DND-41 (cell line): ENCODE measurements around the gene EXOC3L4.

Source experiments
- ATAC-seq: fragments of 200-7000 bp; cut with Tn5 transposase; 3 replicates; pipeline ENCODE4 v1.9.1; 2021; ENCODE audit warnings: low read depth; ENCODE audit not compliant: insufficient read depth
- DNase-seq: peaks from one replicate; pipeline ENCODE4 v3.0.0-alpha.2; 2020
- H2AFZ ChIP-seq: 2 replicates; pipeline ENCODE4 v1.6.0; 2012; ENCODE audit warnings: low read depth, low read length
- H3K27ac ChIP-seq: 2 replicates; pipeline ENCODE4 v1.5.1; 2012; ENCODE audit warnings: low read length, inconsistent platforms
- H3K27me3 ChIP-seq: fragments of 200-600 bp; sonication (generic); 2 replicates; pipeline ENCODE4 v1.6.0; 2012; ENCODE audit warnings: low read length, mild to moderate bottlenecking, inconsistent platforms; ENCODE audit not compliant: insufficient read depth, poor library complexity
- H3K36me3 ChIP-seq: 2 replicates; pipeline ENCODE4 v1.5.1; 2012; ENCODE audit warnings: low read length, inconsistent platforms; ENCODE audit not compliant: insufficient read depth
- H3K4me1 ChIP-seq: 2 replicates; pipeline ENCODE4 v1.5.1; 2012; ENCODE audit warnings: mild to moderate bottlenecking, low read length; ENCODE audit not compliant: insufficient read depth
- H3K4me2 ChIP-seq: 2 replicates; pipeline ENCODE4 v1.6.0; 2012; ENCODE audit warnings: mild to moderate bottlenecking, moderate library complexity, low read length, inconsistent platforms; ENCODE audit not compliant: insufficient read depth
- H3K4me3 ChIP-seq, 2 experiments: fragments of 200-600 bp in 1 of 2; shearing (Covaris generic) in 1 of 2; 2 replicates each; pipeline ENCODE4 v1.5.1; 2012 to 2016; ENCODE audit warnings: inconsistent platforms in 2 of 2, low read length in 2 of 2, mild to moderate bottlenecking in 2 of 2, low read depth in 1 of 2, moderate library complexity in 1 of 2
- H3K79me2 ChIP-seq: 2 replicates; pipeline ENCODE4 v1.6.0; 2012; ENCODE audit warnings: low read length, inconsistent platforms; ENCODE audit not compliant: insufficient read depth
- H3K9ac ChIP-seq: 2 replicates; pipeline ENCODE4 v1.6.0; 2012; ENCODE audit warnings: low read depth, mild to moderate bottlenecking, inconsistent platforms, low read length, moderate library complexity
- H3K9me3 ChIP-seq: 2 replicates; pipeline ENCODE4 v1.5.1; 2012; ENCODE audit warnings: low read length, moderate library complexity, mild to moderate bottlenecking, inconsistent platforms; ENCODE audit not compliant: insufficient read depth, severe bottlenecking
- H4K20me1 ChIP-seq: 2 replicates; pipeline ENCODE4 v1.6.0; 2012; ENCODE audit warnings: low read length; ENCODE audit not compliant: insufficient read depth
- CTCF ChIP-seq: IDR thresholded peaks from 2 replicates; pipeline ENCODE4 v1.5.1; 2012; ENCODE audit warnings: borderline replicate concordance, low read length, moderate library complexity, mild to moderate bottlenecking; ENCODE audit not compliant: poor library complexity, severe bottlenecking; ENCODE audit errors: extremely low read depth
- EZH2 ChIP-seq: IDR thresholded peaks from 3 replicates; pipeline ENCODE4 v1.6.1; 2012; ENCODE audit warnings: borderline replicate concordance, low read depth, mild to moderate bottlenecking, moderate library complexity, low read length, inconsistent platforms; ENCODE audit not compliant: severe bottlenecking

EXOC3L4 gene

GRCh38 chr14:103072595-103073366, 21.7 kb upstream of the EXOC3L4 start:
- no peaks in the 10 kb centered on the region for H3K79me2 ChIP-seq
- H3K36me3 ChIP-seq: no peaks in the 10 kb centered on the region
- no peak overlapping the region for H3K4me2 ChIP-seq
- no peaks in the 10 kb centered on the region for H3K9me3 ChIP-seq
- ATAC-seq (no peak), DNase-seq (no peak)
- peaks cover 11% of the 10 kb centered on the region for H3K4me1 ChIP-seq
- H3K27ac ChIP-seq: no peak overlapping the region
- TF ChIP-seq EZH2 (no peak), CTCF (no peak)
- H2AFZ ChIP-seq: no peak overlapping the region
- peaks cover 9% of the 10 kb centered on the region for H3K27me3 ChIP-seq
- H3K9ac ChIP-seq: no peak overlapping the region
- H3K4me3 ChIP-seq: no peak overlapping the region
- peaks cover 3% of the 10 kb centered on the region; the same call in 1 of the 2 replicates for H4K20me1 ChIP-seq

GRCh38 chr14:103073367-103073875, 21.1 kb upstream of the EXOC3L4 start:
- peaks cover 9% of the 10 kb centered on the region for H3K27me3 ChIP-seq
- no peak overlapping the region for H3K4me2 ChIP-seq
- no peak for TF ChIP-seq EZH2
- no peak for TF ChIP-seq CTCF
- no peak for ATAC-seq
- H4K20me1 ChIP-seq: peaks cover 3% of the 10 kb centered on the region; the same call in 1 of the 2 replicates
- no peak for DNase-seq
- no peaks in the 10 kb centered on the region for H3K79me2 ChIP-seq
- no peaks in the 10 kb centered on the region for H3K9me3 ChIP-seq
- no peaks in the 10 kb centered on the region for H3K36me3 ChIP-seq
- H3K4me3 ChIP-seq: no peak overlapping the region
- H3K4me1 ChIP-seq: peaks cover 11% of the 10 kb centered on the region
- no peak overlapping the region for H3K27ac ChIP-seq
- H3K9ac ChIP-seq: no peak overlapping the region
- H2AFZ ChIP-seq: no peak overlapping the region

- H3K36me3 ChIP-seq: no peaks in the 10 kb centered on the region
- no peak overlapping the region for H3K4me3 ChIP-seq
- H3K4me2 ChIP-seq: no peak overlapping the region
- H3K27me3 ChIP-seq: peaks cover 9% of the 10 kb centered on the region
- H3K9ac ChIP-seq: no peak overlapping the region
- no peak overlapping the region for H2AFZ ChIP-seq
- no peaks in the 10 kb centered on the region for H3K79me2 ChIP-seq
- H3K4me1 ChIP-seq: peaks cover 11% of the 10 kb centered on the region
- no peak for DNase-seq
- TF ChIP-seq CTCF: no peak
- no peak for TF ChIP-seq EZH2
- H3K27ac ChIP-seq: no peak overlapping the region
- H4K20me1 ChIP-seq: peaks cover 3% of the 10 kb centered on the region; the same call in 1 of the 2 replicates
- H3K9me3 ChIP-seq: no peaks in the 10 kb centered on the region
- no peak for ATAC-seq
Measured at GRCh38 chr14:103073876-103074728, 20.4 kb upstream of the EXOC3L4 start.
